H1 (cell line): Measurements from ENCODE around the gene OXER1. TPM values are rescaled to one million over a fixed set of nuclear protein-coding genes. Genes with fewer than 3 reads are reported as not detected.

Source experiments
- CTCF ChIA-PET: fragments of 300-600 bp; sonication (Branson Sonifier 250); formaldehyde crosslinking; loops from one replicate; lab custom pipeline; 2021; ENCODE audit not compliant: partially characterized antibody; lab: Charles Lee
- POLR2A ChIA-PET: fragments of 300-600 bp; sonication (Branson Sonifier 250); formaldehyde crosslinking; loops from one replicate; lab custom pipeline; 2021; ENCODE audit warnings: inconsistent platforms; ENCODE audit not compliant: partially characterized antibody; lab: Charles Lee
- DNase-seq, 2 experiments: peaks; one replicate each; pipeline versions ENCODE4 v3.0.0 to v3.0.0-alpha.2; 2010 to 2022; ENCODE audit warnings: low spot score in 2 of 2, low read depth in 1 of 2, mixed read lengths in 1 of 2
- FAIRE-seq: peaks from 2 replicates; lab custom pipeline; 2011; peaks lifted over from hg19 to GRCh38; lab: Jason Lieb, UNC
- H2AFZ ChIP-seq: 2 replicates; pipeline ENCODE4 v1.8.1; 2012; ENCODE audit warnings: low read length, inconsistent platforms
- H2AK5ac ChIP-seq: 2 replicates; pipeline ENCODE4 v1.6.1; 2013; ENCODE audit warnings: low read depth, low read length
- H2BK120ac ChIP-seq: replicated peaks from 2 replicates; pipeline ENCODE3; 2013; ENCODE audit warnings: low read depth, low read length, inconsistent platforms
- H2BK12ac ChIP-seq: 2 replicates; pipeline ENCODE4 v1.6.1; 2013; ENCODE audit warnings: low read depth, low read length
- H2BK15ac ChIP-seq: 2 replicates; pipeline ENCODE4 v1.6.1; 2013; ENCODE audit warnings: low read length
- H2BK20ac ChIP-seq: 2 replicates; pipeline ENCODE4 v1.6.1; 2013; ENCODE audit warnings: low read length
- H2BK5ac ChIP-seq: 2 replicates; pipeline ENCODE4 v1.6.1; 2013; ENCODE audit warnings: low read depth, low read length
- H3K14ac ChIP-seq: 2 replicates; pipeline ENCODE4 v1.6.1; 2013; ENCODE audit warnings: inconsistent platforms; ENCODE audit not compliant: insufficient read length
- H3K18ac ChIP-seq: 2 replicates; pipeline ENCODE4 v1.6.1; 2013; ENCODE audit warnings: low read length; ENCODE audit errors: extremely low read depth
- H3K23ac ChIP-seq: 2 replicates; pipeline ENCODE4 v1.6.1; 2013; ENCODE audit warnings: inconsistent platforms; ENCODE audit not compliant: insufficient read length
- H3K23me2 ChIP-seq: 2 replicates; pipeline ENCODE4 v1.6.1; 2013; ENCODE audit warnings: low read depth, low read length
- H3K27ac ChIP-seq: 2 replicates; pipeline ENCODE4 v1.6.1; 2011; ENCODE audit warnings: low read depth, low read length, inconsistent platforms
- H3K27me3 ChIP-seq, 4 experiments: replicated peaks in 1 of 4; 1 replicate in 1 of 4; 2 replicates in 3 of 4; pipeline versions ENCODE4 v1.6.1 to v1.8.1; 2011 to 2013; ENCODE audit warnings: low read length in 3 of 4, mild to moderate bottlenecking in 3 of 4, inconsistent platforms in 2 of 4, mixed read lengths in 2 of 4, moderate library complexity in 1 of 4; ENCODE audit not compliant: control insufficient read depth in 3 of 4, insufficient read depth in 3 of 4; ENCODE audit errors: extremely low read depth in 1 of 4
- H3K36me3 ChIP-seq, 4 experiments: 2 replicates each; pipeline versions ENCODE4 v1.6.1 to v1.8.1; 2011 to 2013; ENCODE audit warnings: mild to moderate bottlenecking in 4 of 4, low read length in 3 of 4, moderate library complexity in 2 of 4, control low read depth in 1 of 4, inconsistent platforms in 1 of 4; ENCODE audit not compliant: insufficient read depth in 4 of 4, control insufficient read depth in 2 of 4
- H3K4ac ChIP-seq: replicated peaks from 2 replicates; pipeline ENCODE3; 2013; ENCODE audit warnings: low read length, low read depth, mixed read lengths, inconsistent platforms; ENCODE audit not compliant: insufficient read length
- H3K4me1 ChIP-seq, 4 experiments: replicated peaks in 1 of 4; 1 replicate in 1 of 4; 2 replicates in 3 of 4; pipeline versions ENCODE4 v1.6.1 to v1.8.1; 2011 to 2013; ENCODE audit warnings: low read length in 3 of 4, inconsistent platforms in 2 of 4, mixed read lengths in 1 of 4; ENCODE audit not compliant: insufficient read depth in 4 of 4, control insufficient read depth in 3 of 4
- H3K4me2 ChIP-seq, 2 experiments: 2 replicates each; pipeline versions ENCODE4 v1.6.1 to v1.8.1; 2011 to 2013; ENCODE audit warnings: low read depth in 2 of 2, low read length in 2 of 2, control low read depth in 1 of 2, inconsistent platforms in 1 of 2, mild to moderate bottlenecking in 1 of 2; ENCODE audit not compliant: insufficient read depth in 1 of 2
- H3K4me3 ChIP-seq, 4 experiments: fragments of 200-600, 300-600 bp in 1 of 4; sonication (generic), shearing (Covaris generic), sonication (Bioruptor Twin) in 1 of 4; 2 replicates each; pipeline versions ENCODE4 v1.5.1 to v1.8.1; 2011 to 2016; ENCODE audit warnings: low read length in 4 of 4, low read depth in 3 of 4, control low read depth in 2 of 4, inconsistent platforms in 2 of 4, mild to moderate bottlenecking in 2 of 4, mixed read lengths in 1 of 4, moderate library complexity in 1 of 4; ENCODE audit not compliant: insufficient read depth in 2 of 4; ENCODE audit errors: extremely low read depth in 1 of 4
- H3K56ac ChIP-seq: replicated peaks from 2 replicates; pipeline ENCODE3; 2013; ENCODE audit warnings: low read depth, mild to moderate bottlenecking, mixed read lengths, low read length, inconsistent platforms; ENCODE audit not compliant: insufficient read length
- H3K79me1 ChIP-seq: 2 replicates; pipeline ENCODE4 v1.6.1; 2013; ENCODE audit warnings: low read depth, low read length, control low read depth
- H3K79me2 ChIP-seq, 2 experiments: 2 replicates each; pipeline versions ENCODE4 v1.6.1 to v1.8.1; 2012 to 2013; ENCODE audit warnings: low read length in 2 of 2, mild to moderate bottlenecking in 2 of 2, inconsistent platforms in 1 of 2; ENCODE audit not compliant: insufficient read depth in 2 of 2, control insufficient read depth in 1 of 2
- H3K9ac ChIP-seq, 4 experiments: replicated peaks in 1 of 4; 1 replicate in 1 of 4; 2 replicates in 3 of 4; pipeline versions ENCODE4 v1.6.1 to v1.8.1; 2011 to 2013; ENCODE audit warnings: low read depth in 3 of 4, low read length in 3 of 4, control low read depth in 2 of 4, mild to moderate bottlenecking in 2 of 4, moderate library complexity in 2 of 4, inconsistent platforms in 1 of 4; ENCODE audit errors: extremely low read depth in 1 of 4
- H3K9me3 ChIP-seq, 2 experiments: 2 replicates each; pipeline versions ENCODE4 v1.6.1 to v1.8.1; 2012 to 2013; ENCODE audit warnings: mild to moderate bottlenecking in 2 of 2, moderate library complexity in 2 of 2, control low read depth in 1 of 2, inconsistent platforms in 1 of 2, low read depth in 1 of 2, low read length in 1 of 2, mixed read lengths in 1 of 2; ENCODE audit not compliant: insufficient read depth in 2 of 2
- H4K20me1 ChIP-seq, 2 experiments: replicated peaks in 1 of 2; 2 replicates each; pipeline versions ENCODE3 to v1.8.1; 2011 to 2013; ENCODE audit warnings: inconsistent platforms in 2 of 2, low read length in 2 of 2, mild to moderate bottlenecking in 1 of 2; ENCODE audit not compliant: insufficient read depth in 2 of 2, control insufficient read depth in 1 of 2
- H4K5ac ChIP-seq: 2 replicates; pipeline ENCODE4 v1.6.1; 2013; ENCODE audit warnings: low read length, low read depth, mixed read lengths, inconsistent platforms; ENCODE audit not compliant: insufficient read length
- H4K8ac ChIP-seq: 2 replicates; pipeline ENCODE4 v1.8.0; 2013; ENCODE audit warnings: mild to moderate bottlenecking, moderate library complexity, low read length, inconsistent platforms; ENCODE audit not compliant: insufficient read depth; ENCODE audit errors: extremely low read depth
- H4K91ac ChIP-seq: replicated peaks from 2 replicates; pipeline ENCODE3; 2013; ENCODE audit warnings: low read length, mixed read lengths, inconsistent platforms; ENCODE audit not compliant: insufficient read length
- CREB1 ChIP-seq: IDR thresholded peaks from 2 replicates; pipeline ENCODE4 v1.6.1; 2012; ENCODE audit warnings: inconsistent platforms
- KDM5A ChIP-seq: fragments of 200-600 bp; IDR thresholded peaks from 2 replicates; pipeline ENCODE4 v1.7.1; 2012; ENCODE audit warnings: mild to moderate bottlenecking, low read length, inconsistent platforms, mixed read lengths
- POLR2A ChIP-seq, 2 experiments: IDR thresholded peaks; 1 replicate in 1 of 2; 2 replicates in 1 of 2; pipeline ENCODE4 v1.6.1; 2011; ENCODE audit warnings: low read depth in 2 of 2, low read length in 2 of 2, mild to moderate bottlenecking in 2 of 2; ENCODE audit errors: control extremely low read depth in 1 of 2
- RNF2 ChIP-seq: fragments of 200-900, 300-1000 bp; sonication (generic); IDR thresholded peaks from 2 replicates; pipeline ENCODE4 v1.7.1; 2016; ENCODE audit warnings: borderline replicate concordance, low read depth, mild to moderate bottlenecking, antibody characterized with exemption, low read length; ENCODE audit not compliant: poor library complexity, severe bottlenecking; ENCODE audit errors: missing control alignments
- SIX5 ChIP-seq: IDR thresholded peaks from 2 replicates; pipeline ENCODE4 v1.6.1; 2011; ENCODE audit warnings: mild to moderate bottlenecking, low read depth, low read length
- SP4 ChIP-seq: IDR thresholded peaks from 2 replicates; pipeline ENCODE4 v1.6.1; 2012; ENCODE audit warnings: low read length, inconsistent platforms
- SUZ12 ChIP-seq: fragments of 200-600 bp; sonication (generic); IDR thresholded peaks from 2 replicates; pipeline ENCODE4 v1.6.1; 2012; ENCODE audit warnings: mild to moderate bottlenecking, inconsistent platforms, low read length, moderate library complexity, mixed read lengths
- TBP ChIP-seq: IDR thresholded peaks from 2 replicates; pipeline ENCODE4 v1.6.1; 2011; ENCODE audit warnings: low read depth, low read length, improper control_type of control experiment
- YY1 ChIP-seq: IDR thresholded peaks from 2 replicates; pipeline ENCODE4 v1.6.1; 2011; ENCODE audit warnings: low read depth, mild to moderate bottlenecking, low read length
- WGBS, 2 experiments: shearing (Covaris generic) in 1 of 2; methylation state at CpG; one replicate each; pipeline versions ENCODE4 v1.1.6 to v1.1.7; 2013 to 2015; ENCODE audit warnings: low lambda C conversion rate in 2 of 2, mixed read lengths in 2 of 2, inconsistent platforms in 1 of 2, low coverage in 1 of 2, missing lambda C conversion rate in 1 of 2; ENCODE audit not compliant: insufficient replicate concordance in 2 of 2, insufficient coverage in 1 of 2, insufficient read length in 1 of 2; ENCODE audit errors: extremely low coverage in 1 of 2, missing lambda C conversion rate in 1 of 2; 5-methylcytosine and 5-hydroxymethylcytosine counted together
- polyA plus RNA-seq, 7 experiments: library from polyadenylated mRNA; depleted of rRNA in 3 of 7; stranded (reverse) in 5 of 7; unstranded in 2 of 7; fragments of >200 nt in 5 of 7; fragments of 200-250 nt in 2 of 7; gene quantifications; 1 replicate in 5 of 7; 2 replicates in 1 of 7; 4 replicates in 1 of 7; pipeline versions ENCODE4 v1.2.1 to v1.2.3, GENCODE V29; 2011 to 2013; ENCODE audit warnings: missing spikeins in 2 of 7, mixed read lengths in 2 of 7
- total RNA-seq: library from RNA; stranded (reverse); fragmentation: NEBNext Ultra II Directional; extraction: Animal tissue kit (Norgen Biotek cat#: 25700); gene quantifications from 2 replicates; pipeline ENCODE4 v1.2.1, GENCODE V29; 2021
- TF ChIP-seq, protein P1 (sequence below), 3 experiments: IDR thresholded peaks; 1 replicate in 2 of 3; 2 replicates in 1 of 3; pipeline versions ENCODE4 v1.5.1 to v1.6.1; 2011; ENCODE audit warnings: low read length in 3 of 3, mild to moderate bottlenecking in 3 of 3, inconsistent platforms in 2 of 3, low read depth in 1 of 3, moderate library complexity in 1 of 3; ENCODE audit not compliant: insufficient read depth in 1 of 3; ENCODE audit errors: control extremely low read depth in 1 of 3

Gene OXER1
- total and polyA plus RNA-seq, 2 of the 8 experiments (the other 6 are each of a cell fraction or from before 2014, with no cell fraction given) = 1.2 to 2.9 TPM

DNA sequence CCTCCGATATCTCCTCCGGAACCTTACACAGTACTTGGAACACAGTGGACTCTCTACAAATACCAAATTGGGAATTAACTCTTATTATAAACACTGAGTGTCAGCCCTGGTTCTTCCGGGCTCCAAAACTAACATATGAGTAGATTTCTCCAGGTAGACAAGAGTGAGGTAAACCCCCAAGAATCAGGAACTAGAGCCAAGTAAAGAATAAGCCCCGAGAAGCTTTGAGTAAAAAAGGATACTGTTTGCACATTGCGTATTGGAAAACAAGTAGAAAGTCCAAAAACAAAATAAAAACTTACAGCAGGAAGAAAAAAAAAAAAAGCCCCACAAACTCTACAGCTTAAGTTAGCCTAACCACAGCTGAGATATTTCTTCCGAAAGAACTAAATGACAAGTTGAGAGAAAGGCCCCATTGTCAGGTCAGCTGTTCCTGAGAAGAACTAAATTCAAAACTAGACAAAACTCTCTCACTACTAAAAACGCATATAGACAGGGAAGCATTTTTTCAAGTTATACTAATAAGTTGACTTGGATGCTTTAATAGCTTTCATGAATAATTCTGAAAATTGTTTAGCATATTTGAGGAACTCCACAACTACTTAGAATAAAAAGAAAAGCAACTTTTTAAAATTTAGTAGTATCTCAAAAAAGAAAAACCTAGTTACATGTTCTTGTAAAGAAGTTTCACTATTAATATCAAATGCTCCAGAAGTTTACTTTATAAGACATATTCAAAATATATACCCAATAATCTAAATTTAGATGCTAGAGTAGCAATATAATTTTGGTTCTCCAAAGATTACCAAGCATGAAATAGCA lies 32.7 kb upstream of the OXER1 start:
- H2BK120ac ChIP-seq = no peak overlapping the region
- H3K27me3 ChIP-seq = peaks cover 0 to 10% (median 8%) of the 10 kb centered on the region in 4 experiments; a peak in 6 of 7 replicates
- H2AFZ ChIP-seq = no peak overlapping the region
- H3K56ac ChIP-seq = no peak overlapping the region
- H3K4me2 ChIP-seq = no peak overlapping the region
- H4K91ac ChIP-seq = no peak overlapping the region
- H4K5ac ChIP-seq = no peak overlapping the region
- H2BK5ac ChIP-seq = no peak overlapping the region
- no peak overlapping the region for H4K8ac ChIP-seq
- H3K79me1 ChIP-seq = no peaks in the 10 kb centered on the region
- no peaks in the 10 kb centered on the region for H3K9me3 ChIP-seq
- H3K4ac ChIP-seq = no peak overlapping the region
- no peak overlapping the region for H2BK15ac ChIP-seq
- FAIRE-seq (no peak), DNase-seq (no peak)
- H4K20me1 ChIP-seq = no peaks in the 10 kb centered on the region
- no peak overlapping the region for H3K4me3 ChIP-seq
- H3K18ac ChIP-seq = no peak overlapping the region
- no peak overlapping the region for H2BK12ac ChIP-seq
- CTCF ChIA-PET = interaction anchor here (0.9 to 1.5 kb wide), 3 partner anchors 14 to 103 kb away, joined by 3 to 6 read pairs (median 3); no protein-coding TSS in a partner anchor
- 99% methylated on average over 7 of the region's 7 CpGs; no CpG with 5 or more reads in 1 of the 2 experiments for WGBS, 2 experiments
- H3K23me2 ChIP-seq = peaks cover 9% of the 10 kb centered on the region; the same call in 1 of the 2 replicates
- H3K79me2 ChIP-seq = no peaks in the 10 kb centered on the region
- H3K27ac ChIP-seq = no peak overlapping the region
- no peak overlapping the region for H2BK20ac ChIP-seq
- H3K23ac ChIP-seq = no peak overlapping the region
- H3K4me1 ChIP-seq = peaks cover 2 to 6% (median 4%) of the 10 kb centered on the region in 4 experiments; a peak in 6 of 7 replicates
- H2AK5ac ChIP-seq = no peak overlapping the region
- no peak overlapping the region for H3K9ac ChIP-seq
- H3K14ac ChIP-seq = no peak overlapping the region
- POLR2A ChIA-PET = interaction anchor here (1.2 kb wide), 1 partner anchor 13 kb away, joined by 5 read pairs; no protein-coding TSS in a partner anchor
- H3K36me3 ChIP-seq = no peaks in the 10 kb centered on the region
- no peak for TF ChIP-seq YY1
- TF ChIP-seq SP4 = no peak
- TF ChIP-seq SIX5 = no peak
- TF ChIP-seq TBP = no peak
- TF ChIP-seq SUZ12 = no peak
- TF ChIP-seq, protein P1, sequence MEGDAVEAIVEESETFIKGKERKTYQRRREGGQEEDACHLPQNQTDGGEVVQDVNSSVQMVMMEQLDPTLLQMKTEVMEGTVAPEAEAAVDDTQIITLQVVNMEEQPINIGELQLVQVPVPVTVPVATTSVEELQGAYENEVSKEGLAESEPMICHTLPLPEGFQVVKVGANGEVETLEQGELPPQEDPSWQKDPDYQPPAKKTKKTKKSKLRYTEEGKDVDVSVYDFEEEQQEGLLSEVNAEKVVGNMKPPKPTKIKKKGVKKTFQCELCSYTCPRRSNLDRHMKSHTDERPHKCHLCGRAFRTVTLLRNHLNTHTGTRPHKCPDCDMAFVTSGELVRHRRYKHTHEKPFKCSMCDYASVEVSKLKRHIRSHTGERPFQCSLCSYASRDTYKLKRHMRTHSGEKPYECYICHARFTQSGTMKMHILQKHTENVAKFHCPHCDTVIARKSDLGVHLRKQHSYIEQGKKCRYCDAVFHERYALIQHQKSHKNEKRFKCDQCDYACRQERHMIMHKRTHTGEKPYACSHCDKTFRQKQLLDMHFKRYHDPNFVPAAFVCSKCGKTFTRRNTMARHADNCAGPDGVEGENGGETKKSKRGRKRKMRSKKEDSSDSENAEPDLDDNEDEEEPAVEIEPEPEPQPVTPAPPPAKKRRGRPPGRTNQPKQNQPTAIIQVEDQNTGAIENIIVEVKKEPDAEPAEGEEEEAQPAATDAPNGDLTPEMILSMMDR (IDR thresholded peaks at IDR 0.05; ENCODE audit: control extremely low read depth in 1 of 3, insufficient read depth in 1 of 3, low read depth in 1 of 3, low read length in 3 of 3) = no peak
- TF ChIP-seq KDM5A = no peak
- no peak for TF ChIP-seq POLR2A (IDR thresholded peaks at IDR 0.05; ENCODE audit: control extremely low read depth in 1 of 2, low read depth in 2 of 2, low read length in 2 of 2)
- no peak for TF ChIP-seq CREB1
- no peak for TF ChIP-seq RNF2
